Cardiac septum (tissue), 1 donor: ENCODE data around the gene NT5M. TPM values are rescaled to one million over a fixed set of nuclear protein-coding genes. Genes with fewer than 3 reads are reported as not detected.

ENCODE experiments used
- total RNA-seq: library from RNA; stranded (reverse); fragmentation: NEBNext Ultra II Directional; extraction: Animal tissue kit (Norgen Biotek cat#: 25700); gene quantifications from one replicate; pipeline ENCODE4 v1.2.1, GENCODE V29; 2021
- donor health status: DM: no; HTN: no; CAD: no.

Gene NT5M
- total RNA-seq, 1 donor from 2014 or later = 7.5 TPM

Other genes starting within 250 kb of the NT5M start
- gene PLD6, start 97.0 kb upstream of the NT5M start, total RNA-seq = 1.4 TPM
- gene FLCN, start 66.2 kb upstream of the NT5M start, total RNA-seq = 36.1 TPM
- gene COPS3, start 22.1 kb upstream of the NT5M start, total RNA-seq = 64.0 TPM
- gene MED9, start 173.6 kb downstream of the NT5M start, total RNA-seq = 30.5 TPM
- gene RASD1, start 193.0 kb downstream of the NT5M start, total RNA-seq = 4.4 TPM